PC-3 (cell line): ENCODE data around the gene LAIR1. TPM values are rescaled to one million over a fixed set of nuclear protein-coding genes. Genes with fewer than 3 reads are reported as not detected.

Experiments
- ATAC-seq: fragments of 200-7000 bp; cut with Tn5 transposase; 2 replicates; pipeline ENCODE4 v1.9.1; 2020; ENCODE audit warnings: mild to moderate bottlenecking, moderate library complexity
- BruUV-seq: library from RNA; stranded (reverse); fragments of 400-500 nt; replicated peaks from 2 replicates; lab custom pipeline; 2021; lab: Mats Ljungman, UMichigan
- CTCF ChIA-PET: fragments of 300-600 bp; sonication (Branson Sonifier 250); formaldehyde crosslinking; loops from one replicate; lab custom pipeline; 2022; ENCODE audit warnings: antibody characterized with exemption; lab: Charles Lee
- POLR2A ChIA-PET: fragments of 300-600 bp; sonication (Branson Sonifier 250); formaldehyde crosslinking; loops from one replicate; lab custom pipeline; 2022; ENCODE audit warnings: antibody characterized with exemption; ENCODE audit not compliant: unreplicated experiment; lab: Charles Lee
- DNase-seq: peaks from one replicate; pipeline ENCODE4 v3.0.0-alpha.2; 2015
- H2AFZ ChIP-seq: fragments of 300-600 bp; sonication (generic); 2 replicates; pipeline ENCODE4 v1.6.0; 2016; ENCODE audit warnings: antibody characterized with exemption, low read length
- H3F3A ChIP-seq: fragments of 300-600 bp; sonication (generic); one replicate; pipeline ENCODE4 v1.6.0; 2017; ENCODE audit warnings: antibody characterized with exemption, low read length, control low read depth, mild to moderate bottlenecking; ENCODE audit not compliant: unreplicated experiment
- H3K27ac ChIP-seq: fragments of 300-600 bp; sonication (generic); 2 replicates; pipeline ENCODE4 v1.5.1; 2016; ENCODE audit warnings: mild to moderate bottlenecking, low read length
- H3K27me3 ChIP-seq: fragments of 300-600 bp; sonication (generic); 2 replicates; pipeline ENCODE4 v1.6.1; 2016; ENCODE audit warnings: low read length, mixed read lengths
- H3K36me3 ChIP-seq: fragments of 300-600 bp; sonication (generic); 2 replicates; pipeline ENCODE4 v1.6.1; 2016; ENCODE audit warnings: low read depth, mixed run types, low read length, mixed read lengths
- H3K4me1 ChIP-seq: fragments of 300-600 bp; sonication (generic); 2 replicates; pipeline ENCODE4 v1.5.1; 2016; ENCODE audit warnings: low read length; ENCODE audit not compliant: insufficient read depth
- H3K4me2 ChIP-seq: fragments of 300-600 bp; sonication (generic); 2 replicates; pipeline ENCODE4 v1.6.0; 2016; ENCODE audit warnings: low read length
- H3K4me3 ChIP-seq: fragments of 300-600 bp; sonication (generic); 2 replicates; pipeline ENCODE4 v1.5.1; 2016; ENCODE audit warnings: mild to moderate bottlenecking, low read length, mixed read lengths
- H3K79me2 ChIP-seq: fragments of 300-600 bp; sonication (generic); 2 replicates; pipeline ENCODE4 v1.6.1; 2017; ENCODE audit warnings: low read length, mixed read lengths
- H3K9ac ChIP-seq: fragments of 300-600 bp; sonication (generic); 2 replicates; pipeline ENCODE4 v1.6.0; 2016; ENCODE audit warnings: mild to moderate bottlenecking, low read length
- H3K9me2 ChIP-seq: fragments of 300-600 bp; sonication (generic); replicated peaks from 2 replicates; pipeline ENCODE4 v1.6.1; 2016; ENCODE audit warnings: mixed run types, low read length, mixed read lengths
- H3K9me3 ChIP-seq: fragments of 300-600 bp; sonication (generic); 2 replicates; pipeline ENCODE4 v1.6.1; 2016; ENCODE audit warnings: low read length, mixed read lengths
- H4K20me1 ChIP-seq: fragments of 300-600 bp; sonication (generic); 2 replicates; pipeline ENCODE4 v1.6.1; 2016; ENCODE audit warnings: low read length, mixed read lengths
- CTCF ChIP-seq: fragments of 300-600 bp; sonication (generic); conservative IDR thresholded peaks from 2 replicates; pipeline ENCODE4 v1.5.1; 2017; ENCODE audit warnings: antibody characterized with exemption, low read depth, mild to moderate bottlenecking, low read length
- EZH2 ChIP-seq: fragments of 300-600 bp; sonication (generic); IDR thresholded peaks from one replicate; pipeline ENCODE4 v1.6.1; 2017; ENCODE audit warnings: antibody characterized with exemption, mild to moderate bottlenecking, low read length; ENCODE audit not compliant: unreplicated experiment
- EZH2phosphoT487 ChIP-seq: fragments of 300-600 bp; sonication (generic); IDR thresholded peaks from 2 replicates; pipeline ENCODE4 v1.6.1; 2018; ENCODE audit warnings: mild to moderate bottlenecking, antibody characterized with exemption, low read length, borderline replicate concordance
- intact Hi-C: fragments of 100-400 bp; cut with micrococcal nuclease; formaldehyde crosslinking; loops from 2 replicates; pipeline ENCODE4 v1.9.0; 2023
- total RNA-seq: library from RNA; depleted of rRNA; stranded (reverse); fragments of >200 nt; gene quantifications from 2 replicates; pipeline ENCODE4 v1.2.3, GENCODE V29; 2014

Gene LAIR1
- total RNA-seq, 1 experiment from 2014 or later: not detected

- no peaks in the 10 kb centered on the region for H3K79me2 ChIP-seq
- H3F3A ChIP-seq: no peaks in the 10 kb centered on the region
- no peaks in the 10 kb centered on the region for H4K20me1 ChIP-seq
- H3K9me2 ChIP-seq: no peaks in the 10 kb centered on the region
- ChIA-PET POLR2A (no interaction called here), CTCF (no interaction called here)
- no peaks in the 10 kb centered on the region for H3K9me3 ChIP-seq
- DNase-seq (no peak), ATAC-seq (no peak)
- no peaks in the 10 kb centered on the region for H3K36me3 ChIP-seq
- H3K4me2 ChIP-seq: no peak overlapping the region
- TF ChIP-seq CTCF: no peak
- no peak for TF ChIP-seq EZH2phosphoT487
- no peak for TF ChIP-seq EZH2
- BruUV-seq: no TSS peak
- intact Hi-C loops: no loop called here
- H3K4me1 ChIP-seq: peaks cover 3% of the 10 kb centered on the region; the same call in 1 of the 2 replicates
- H3K27ac ChIP-seq: no peak overlapping the region
- H3K4me3 ChIP-seq: no peak overlapping the region
- no peak overlapping the region for H3K9ac ChIP-seq
- H3K27me3 ChIP-seq: peaks cover 61% of the 10 kb centered on the region
- no peak overlapping the region for H2AFZ ChIP-seq
These were observed 24.8 kb upstream of the LAIR1 start for GRCh38 chr19:54389553-54389952.

GRCh38 chr19:54388802-54389139 is 24.0 kb upstream of the LAIR1 start:
- TF ChIP-seq EZH2 (no peak), EZH2phosphoT487 (no peak), CTCF (no peak)
- peaks cover 3% of the 10 kb centered on the region; the same call in 1 of the 2 replicates for H3K4me1 ChIP-seq
- H3K27ac ChIP-seq: no peak overlapping the region
- no peaks in the 10 kb centered on the region for H3F3A ChIP-seq
- H3K9me3 ChIP-seq: no peaks in the 10 kb centered on the region
- BruUV-seq: no TSS peak
- peak overlapping the region; percentile 61 for H3K4me2 ChIP-seq
- peak overlapping the region; percentile 35; the same call in 1 of the 2 replicates for H3K4me3 ChIP-seq
- H2AFZ ChIP-seq: no peak overlapping the region
- CTCF ChIA-PET: no interaction called here
- no peak for DNase-seq
- no peaks in the 10 kb centered on the region for H3K9me2 ChIP-seq
- H3K27me3 ChIP-seq: peaks cover 61% of the 10 kb centered on the region
- no peak for ATAC-seq
- intact Hi-C loops: no loop called here
- H3K36me3 ChIP-seq: no peaks in the 10 kb centered on the region
- no peak overlapping the region for H3K9ac ChIP-seq
- POLR2A ChIA-PET: no interaction called here
- no peaks in the 10 kb centered on the region for H4K20me1 ChIP-seq
- no peaks in the 10 kb centered on the region for H3K79me2 ChIP-seq

GRCh38 chr19:54387991-54388801 is 23.5 kb upstream of the LAIR1 start:
- H3F3A ChIP-seq: no peaks in the 10 kb centered on the region
- no peaks in the 10 kb centered on the region for H3K9me2 ChIP-seq
- H2AFZ ChIP-seq: 0 out of 2 replicates have a peak overlapping the region, but pooled peaks have one; percentile 11
- no peaks in the 10 kb centered on the region for H4K20me1 ChIP-seq
- H3K4me2 ChIP-seq: peak overlapping the region; percentile 61
- TF ChIP-seq CTCF (no peak), EZH2phosphoT487 (no peak), EZH2 (no peak)
- no peaks in the 10 kb centered on the region for H3K79me2 ChIP-seq
- no peak overlapping the region for H3K27ac ChIP-seq
- BruUV-seq: no TSS peak
- peaks cover 3% of the 10 kb centered on the region; the same call in 1 of the 2 replicates for H3K4me1 ChIP-seq
- no peak overlapping the region for H3K9ac ChIP-seq
- DNase-seq (no peak), ATAC-seq (no peak; the same call in 1 of the 2 replicates)
- CTCF ChIA-PET: no interaction called here
- H3K4me3 ChIP-seq: peak overlapping the region; percentile 35; the same call in 1 of the 2 replicates
- peaks cover 59% of the 10 kb centered on the region for H3K27me3 ChIP-seq
- H3K9me3 ChIP-seq: no peaks in the 10 kb centered on the region
- intact Hi-C loops: no loop called here
- H3K36me3 ChIP-seq: no peaks in the 10 kb centered on the region
- POLR2A ChIA-PET: no interaction called here
